AG09309 (cell line): ENCODE measurements around the gene MARCO.

Experiments
- DNase-seq: peaks from one replicate; pipeline ENCODE4 v3.0.0-alpha.2; 2010; ENCODE audit warnings: low read depth
- H3K4me3 ChIP-seq: 2 replicates; pipeline ENCODE4 v1.5.1; 2011; ENCODE audit warnings: mild to moderate bottlenecking, low read depth, low read length, moderate library complexity; ENCODE audit not compliant: control insufficient read depth
- TF ChIP-seq, protein P1 (sequence below): IDR thresholded peaks from 2 replicates; pipeline ENCODE4 v1.5.1; 2011; ENCODE audit warnings: mild to moderate bottlenecking, low read depth, low read length, inconsistent platforms; ENCODE audit not compliant: insufficient read depth, control insufficient read depth; ENCODE audit errors: missing control alignments

The MARCO gene

DNA sequence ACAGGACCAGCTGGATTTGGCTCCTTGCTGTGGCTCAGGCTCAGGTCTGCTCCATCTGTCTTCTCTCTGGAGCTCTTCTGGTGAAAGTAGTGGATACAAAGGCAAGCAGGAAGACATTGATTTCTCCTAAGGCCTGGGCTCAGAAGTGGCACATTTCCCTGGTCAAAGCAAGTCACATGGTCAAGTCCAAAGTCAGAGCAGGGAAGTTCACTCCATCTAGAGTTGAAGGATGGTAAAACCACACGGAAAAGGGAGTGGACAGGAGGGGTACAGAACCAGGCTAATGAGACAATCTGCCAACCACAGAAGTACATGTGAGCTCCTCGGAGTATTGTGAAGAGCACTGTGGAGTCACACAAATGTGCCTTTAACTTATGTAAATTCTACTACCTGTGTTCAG lies 66.1 kb downstream of the MARCO start:
- TF ChIP-seq, protein P1, sequence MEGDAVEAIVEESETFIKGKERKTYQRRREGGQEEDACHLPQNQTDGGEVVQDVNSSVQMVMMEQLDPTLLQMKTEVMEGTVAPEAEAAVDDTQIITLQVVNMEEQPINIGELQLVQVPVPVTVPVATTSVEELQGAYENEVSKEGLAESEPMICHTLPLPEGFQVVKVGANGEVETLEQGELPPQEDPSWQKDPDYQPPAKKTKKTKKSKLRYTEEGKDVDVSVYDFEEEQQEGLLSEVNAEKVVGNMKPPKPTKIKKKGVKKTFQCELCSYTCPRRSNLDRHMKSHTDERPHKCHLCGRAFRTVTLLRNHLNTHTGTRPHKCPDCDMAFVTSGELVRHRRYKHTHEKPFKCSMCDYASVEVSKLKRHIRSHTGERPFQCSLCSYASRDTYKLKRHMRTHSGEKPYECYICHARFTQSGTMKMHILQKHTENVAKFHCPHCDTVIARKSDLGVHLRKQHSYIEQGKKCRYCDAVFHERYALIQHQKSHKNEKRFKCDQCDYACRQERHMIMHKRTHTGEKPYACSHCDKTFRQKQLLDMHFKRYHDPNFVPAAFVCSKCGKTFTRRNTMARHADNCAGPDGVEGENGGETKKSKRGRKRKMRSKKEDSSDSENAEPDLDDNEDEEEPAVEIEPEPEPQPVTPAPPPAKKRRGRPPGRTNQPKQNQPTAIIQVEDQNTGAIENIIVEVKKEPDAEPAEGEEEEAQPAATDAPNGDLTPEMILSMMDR, result no peak
- DNase-seq, result no peak
- H3K4me3 ChIP-seq, result no peak overlapping the region

DNA sequence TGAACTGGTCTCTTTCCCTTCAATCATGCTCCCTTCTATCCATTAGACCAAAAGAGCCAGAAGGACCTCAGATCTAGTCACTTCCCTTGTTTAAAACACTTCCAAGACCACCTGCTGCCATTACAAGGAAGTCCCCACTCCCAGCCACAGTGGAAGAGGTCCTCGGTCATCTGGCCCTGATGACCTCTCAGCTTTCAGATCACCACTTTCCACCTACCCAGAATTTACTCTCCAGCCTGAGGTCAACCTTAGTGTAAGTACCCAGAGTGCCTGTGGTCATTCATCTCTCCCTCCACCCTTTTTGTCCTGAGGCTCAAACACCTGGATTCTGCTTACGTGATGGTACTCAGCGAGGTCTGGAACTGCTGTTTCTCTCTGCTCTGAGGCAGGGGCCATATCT lies 67.1 kb downstream of the MARCO start:
- TF ChIP-seq, protein P1, result no peak
- DNase-seq, result no peak
- no peak overlapping the region for H3K4me3 ChIP-seq

DNA sequence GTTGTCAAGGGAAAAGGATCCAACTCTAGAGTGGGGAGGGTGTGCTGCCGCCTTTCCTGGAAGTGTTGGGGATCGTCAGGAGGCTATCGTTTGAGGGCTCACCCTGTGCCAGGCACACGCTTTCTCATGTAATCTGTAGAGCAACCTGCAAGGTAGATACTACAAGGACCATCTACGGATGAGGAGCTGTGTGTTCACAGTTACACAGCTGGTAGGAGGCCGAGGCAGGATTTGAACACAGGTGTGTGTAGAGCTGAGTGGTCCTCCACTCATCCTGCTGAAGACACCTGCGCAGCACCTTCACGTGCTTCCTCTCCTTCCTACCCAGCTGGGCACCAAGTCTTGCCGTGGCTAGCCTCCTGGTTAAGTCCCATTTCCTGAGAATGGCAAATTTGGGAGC lies 68.3 kb downstream of the MARCO start:
- no peak overlapping the region for H3K4me3 ChIP-seq
- TF ChIP-seq, protein P1, result no peak
- no peak for DNase-seq

DNA sequence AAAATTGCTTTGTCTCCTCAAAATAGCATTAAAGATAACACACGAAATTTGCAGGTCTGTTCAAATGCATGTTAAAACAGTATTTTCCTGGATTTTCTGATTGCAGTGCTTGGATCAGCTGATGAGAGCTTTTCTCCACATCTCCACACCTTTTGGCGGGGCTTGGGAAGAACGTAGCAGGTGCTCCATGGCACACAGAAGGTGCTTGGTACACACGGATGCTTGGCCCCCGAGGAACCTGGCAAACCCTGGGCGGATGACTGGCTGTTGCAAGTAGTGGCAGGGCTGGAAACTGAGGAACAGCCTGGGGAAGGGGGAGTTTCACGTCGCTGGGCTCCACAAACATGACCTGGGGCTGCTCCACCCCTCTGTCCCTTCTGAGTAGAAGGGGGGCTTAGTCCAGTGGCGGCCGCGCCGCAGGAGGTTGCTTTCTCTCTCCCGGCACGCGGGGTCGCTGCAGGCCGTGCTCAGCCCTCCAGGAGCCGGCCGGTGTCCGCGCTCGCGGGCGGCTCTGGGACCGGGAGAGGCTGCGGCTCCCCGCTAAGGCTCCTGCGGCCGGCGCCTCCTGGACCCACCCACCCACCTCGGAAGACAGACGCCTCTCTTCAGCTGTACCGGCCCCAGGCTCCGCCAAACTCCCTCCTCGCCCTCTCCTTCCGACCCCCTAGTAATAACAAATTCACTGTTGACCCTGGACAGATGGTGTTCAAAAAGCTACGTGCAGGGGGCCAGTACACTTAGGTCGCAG lies 69.3 kb downstream of the MARCO start:
- H3K4me3 ChIP-seq, result no peak overlapping the region
- no peak for DNase-seq
- TF ChIP-seq, protein P1, result peak; percentile 62

DNA sequence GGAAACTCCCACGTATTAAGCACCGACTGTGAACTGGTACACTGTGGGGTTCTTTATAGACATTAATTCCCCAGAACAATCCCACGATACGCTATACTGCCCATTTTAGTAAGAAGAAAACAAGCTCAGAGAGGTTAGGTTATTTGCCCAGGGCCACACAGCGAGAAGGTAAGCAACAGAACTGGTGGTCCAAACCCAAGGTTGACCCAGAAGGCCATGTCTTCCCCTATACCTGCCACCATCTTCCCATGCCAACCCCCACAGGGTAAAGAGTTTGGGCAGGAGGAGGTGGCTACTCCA lies 69.9 kb downstream of the MARCO start:
- DNase-seq, result no peak
- no peak overlapping the region for H3K4me3 ChIP-seq
- TF ChIP-seq, protein P1, result no peak

DNA sequence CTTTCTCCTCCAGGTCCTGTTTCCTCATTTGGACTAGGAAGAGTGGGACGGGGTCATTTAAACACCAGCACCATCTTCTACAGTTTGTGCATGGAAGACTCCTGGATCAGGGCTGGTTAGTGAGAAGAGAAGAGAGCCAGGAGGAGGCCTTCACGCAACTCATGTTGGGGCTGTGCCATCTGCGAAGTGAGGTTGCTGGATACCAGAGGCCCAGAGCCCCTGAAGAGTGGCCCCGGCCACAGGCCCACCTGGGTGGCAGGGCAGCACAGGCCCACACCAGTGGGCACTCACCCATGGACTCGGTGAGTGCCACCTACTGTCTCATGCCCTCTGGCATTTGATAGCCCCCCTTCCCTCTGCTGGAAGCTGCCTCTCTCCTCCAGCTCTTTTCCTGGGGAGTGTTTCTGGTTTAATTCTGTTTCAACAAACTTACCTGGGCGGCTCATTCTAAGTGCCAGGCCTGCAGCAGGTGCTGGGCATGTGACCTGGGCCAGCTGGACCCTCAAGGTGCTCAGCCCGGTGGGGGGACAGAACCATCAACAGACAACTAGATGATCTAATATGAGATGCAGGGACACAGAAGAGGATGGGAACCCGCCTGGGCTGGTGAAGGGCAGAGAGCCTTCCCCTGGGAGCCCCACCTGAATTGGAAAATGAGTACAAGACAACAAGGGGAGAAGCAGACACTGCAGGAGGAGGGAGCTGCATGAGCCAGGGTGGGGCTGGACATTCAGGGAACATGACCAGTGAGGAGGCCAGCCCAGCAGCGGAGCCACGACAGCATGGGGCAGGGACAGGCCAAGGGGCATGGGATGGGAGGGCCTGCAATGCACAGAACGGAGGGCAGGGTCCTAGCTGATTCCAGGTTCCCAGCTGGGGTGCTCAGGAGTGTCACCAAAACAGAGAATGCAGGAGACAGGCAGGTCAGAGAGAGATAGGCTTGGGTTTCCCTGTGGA lies 70.6 kb downstream of the MARCO start:
- TF ChIP-seq, protein P1, result no peak
- DNase-seq, result no peak
- H3K4me3 ChIP-seq, result no peak overlapping the region
